GM12892 (cell line): Measurements from ENCODE around the gene LRRC74B.
"Not testable (repeated sequence)": the region's sequence is repeated elsewhere in the genome, so short reads cannot be mapped to it uniquely, and the experiment has no call there.

Experiments
- POLR2A ChIP-seq: IDR thresholded peaks from 2 replicates; pipeline ENCODE4 v1.6.1; 2011; ENCODE audit warnings: low read depth, low read length, control low read depth
- POLR2AphosphoS5 ChIP-seq: IDR thresholded peaks from 2 replicates; pipeline ENCODE4 v1.6.1; 2011; ENCODE audit warnings: low read depth, low read length, control low read depth
- TAF1 ChIP-seq: IDR thresholded peaks from 2 replicates; pipeline ENCODE4 v1.6.1; 2011; ENCODE audit warnings: low read depth, mild to moderate bottlenecking, control low read depth, low read length, borderline replicate concordance

- TF ChIP-seq POLR2A, POLR2AphosphoS5, TAF1: not testable (repeated sequence)
Observed at GRCh38 chr22:21009208-21009607, 36.5 kb upstream of the LRRC74B start.
